WTC11 (cell line): ENCODE measurements around the gene ATP13A2. TPM values are rescaled to one million over a fixed set of nuclear protein-coding genes. Genes with fewer than 3 reads are reported as not detected.

Source experiments
- ATAC-seq: fragments of 200-7000 bp; cut with Tn5 transposase; 2 replicates; pipeline ENCODE4 v1.10.0; 2021; ENCODE audit warnings: mild to moderate bottlenecking, moderate library complexity
- CTCF ChIA-PET: fragments of 300-600 bp; sonication (Branson Sonifier 250); formaldehyde crosslinking; loops from one replicate; lab custom pipeline; 2021; ENCODE audit warnings: antibody characterized with exemption; lab: Charles Lee
- POLR2A ChIA-PET: fragments of 350-600 bp; sonication (Branson Sonifier 250); formaldehyde crosslinking; loops from one replicate; lab custom pipeline; 2021; ENCODE audit warnings: antibody characterized with exemption; lab: Charles Lee
- DNase-seq: peaks from one replicate; pipeline ENCODE4 v3.0.0; 2021; ENCODE audit warnings: low spot score
- H3K27ac Mint-ChIP-seq: 2 replicates; pipeline ENCODE4 v1.8.0; 2021; ENCODE audit warnings: mixed read lengths
- H3K27me3 Mint-ChIP-seq: 2 replicates; pipeline ENCODE4 v1.8.0; 2021; ENCODE audit warnings: low read depth, mild to moderate bottlenecking, moderate library complexity, mixed read lengths
- H3K36me3 Mint-ChIP-seq: 2 replicates; pipeline ENCODE4 v1.8.0; 2021; ENCODE audit warnings: mixed read lengths
- H3K4me1 Mint-ChIP-seq: 2 replicates; pipeline ENCODE4 v1.8.0; 2022; ENCODE audit warnings: mixed read lengths
- H3K4me3 Mint-ChIP-seq: 2 replicates; pipeline ENCODE4 v1.8.0; 2021; ENCODE audit warnings: mild to moderate bottlenecking, moderate library complexity, mixed read lengths
- H3K9me3 Mint-ChIP-seq: 2 replicates; pipeline ENCODE4 v1.8.0; 2021; ENCODE audit warnings: mixed read lengths
- ATF1 ChIP-seq: sonication (generic); formaldehyde crosslinking; IDR thresholded peaks from 2 replicates; pipeline ENCODE4 v1.8.1; 2023; ENCODE audit warnings: mild to moderate bottlenecking, moderate library complexity, missing genetic modification reagents
- ETV6 ChIP-seq: sonication (generic); formaldehyde crosslinking; IDR thresholded peaks from 2 replicates; pipeline ENCODE4 v1.8.1; 2022; ENCODE audit warnings: mild to moderate bottlenecking, missing genetic modification reagents
- MXD4 ChIP-seq: fragments of 250-450 bp; sonication (Bioruptor Pico); IDR thresholded peaks from 2 replicates; pipeline ENCODE4 v1.8.0; 2021; ENCODE audit warnings: mild to moderate bottlenecking, moderate library complexity, borderline replicate concordance
- NFATC4 ChIP-seq: fragments of 250-450 bp; sonication (Bioruptor Pico); IDR thresholded peaks from 2 replicates; pipeline ENCODE4 v1.9.0; 2021; ENCODE audit warnings: mild to moderate bottlenecking
- NR3C1 ChIP-seq: sonication (generic); formaldehyde crosslinking; conservative IDR thresholded peaks from 2 replicates; pipeline ENCODE4 v1.8.1; 2023; ENCODE audit warnings: low read depth, mild to moderate bottlenecking, missing genetic modification reagents
- SMAD4 ChIP-seq: sonication (generic); formaldehyde crosslinking; IDR thresholded peaks from 2 replicates; pipeline ENCODE4 v1.8.0; 2022; ENCODE audit warnings: mild to moderate bottlenecking, missing genetic modification reagents
- ZNF121 ChIP-seq: sonication (generic); formaldehyde crosslinking; IDR thresholded peaks from 2 replicates; pipeline ENCODE4 v1.8.0; 2023; ENCODE audit warnings: missing genetic modification reagents
- ZNF671 ChIP-seq: fragments of 250-450 bp; sonication (Bioruptor Pico); IDR thresholded peaks from 2 replicates; pipeline ENCODE4 v1.8.0; 2021; ENCODE audit warnings: mild to moderate bottlenecking
- total RNA-seq: library from RNA; stranded (reverse); gene quantifications from 3 replicates; pipeline ENCODE4 v1.2.3, GENCODE V29; 2021
- TF ChIP-seq, protein P1 (sequence below): sonication (generic); formaldehyde crosslinking; IDR thresholded peaks from 2 replicates; pipeline ENCODE4 v1.8.1; 2023; ENCODE audit warnings: mild to moderate bottlenecking, missing genetic modification reagents
- TF ChIP-seq, protein P2 (sequence below): fragments of 200-600 bp; IDR thresholded peaks from 2 replicates; pipeline ENCODE4 v1.8.0; 2022; ENCODE audit warnings: antibody characterized with exemption
- TF ChIP-seq, protein P3 (sequence below): sonication (generic); formaldehyde crosslinking; IDR thresholded peaks from 2 replicates; pipeline ENCODE4 v1.8.1; 2023; ENCODE audit warnings: mild to moderate bottlenecking, moderate library complexity, missing genetic modification reagents
- TF ChIP-seq, protein P4 (sequence below): sonication (generic); formaldehyde crosslinking; IDR thresholded peaks from 2 replicates; pipeline ENCODE4 v1.8.1; 2022; ENCODE audit warnings: mild to moderate bottlenecking, missing genetic modification reagents, moderate library complexity, borderline replicate concordance
- TF ChIP-seq, protein P5 (sequence below): sonication (generic); formaldehyde crosslinking; IDR thresholded peaks from 2 replicates; pipeline ENCODE4 v1.8.0; 2023; ENCODE audit warnings: mild to moderate bottlenecking, missing genetic modification reagents
- TF ChIP-seq, protein P6 (sequence below): sonication (generic); formaldehyde crosslinking; IDR thresholded peaks from 2 replicates; pipeline ENCODE4 v1.8.0; 2023; ENCODE audit warnings: missing genetic modification reagents, mild to moderate bottlenecking, borderline replicate concordance

Gene ATP13A2
- total RNA-seq, 1 experiment from 2014 or later, result 95.9 TPM

DNA sequence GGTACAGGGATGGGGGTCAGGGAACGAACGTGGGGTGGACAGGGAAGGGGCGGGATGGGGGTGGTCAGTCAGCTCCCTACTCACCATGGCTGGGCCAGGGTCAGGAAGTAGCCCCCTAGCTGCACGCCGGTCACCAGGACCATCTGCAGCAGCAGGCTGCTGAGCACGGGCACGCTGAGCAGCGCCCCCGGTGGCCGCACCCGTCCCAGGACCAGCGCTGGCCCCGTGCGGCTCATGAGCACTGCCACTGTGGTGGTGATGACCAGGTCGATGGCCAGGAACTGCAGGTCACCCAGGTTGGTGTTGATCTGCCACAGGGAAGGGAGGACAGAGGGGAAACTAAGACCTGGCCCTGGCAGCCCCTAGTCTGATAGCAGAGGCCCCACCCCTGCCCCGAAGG lies 24.8 kb downstream of the ATP13A2 start:
- Mint-ChIP-seq H3K4me1 (peaks cover 10% of the 10 kb centered on the region), H3K36me3 (no peaks in the 10 kb centered on the region), H3K4me3 (no peak overlapping the region), H3K27ac (no peak overlapping the region), H3K27me3 (no peaks in the 10 kb centered on the region), H3K9me3 (no peaks in the 10 kb centered on the region)
- peak; percentile 89 for ATAC-seq
- peak; percentile 83 for DNase-seq
- ChIA-PET CTCF (interaction anchor here (0.6 to 5.3 kb wide), 39 partner anchors 9 to 366 kb away, joined by 3 to 67 read pairs (median 5); partner anchors contain the start of genes CROCC and PADI2), POLR2A (interaction anchor here (1.0 kb wide), 1 partner anchor 22 kb away, joined by 3 read pairs; no protein-coding TSS in a partner anchor)
- TF ChIP-seq, protein P1, sequence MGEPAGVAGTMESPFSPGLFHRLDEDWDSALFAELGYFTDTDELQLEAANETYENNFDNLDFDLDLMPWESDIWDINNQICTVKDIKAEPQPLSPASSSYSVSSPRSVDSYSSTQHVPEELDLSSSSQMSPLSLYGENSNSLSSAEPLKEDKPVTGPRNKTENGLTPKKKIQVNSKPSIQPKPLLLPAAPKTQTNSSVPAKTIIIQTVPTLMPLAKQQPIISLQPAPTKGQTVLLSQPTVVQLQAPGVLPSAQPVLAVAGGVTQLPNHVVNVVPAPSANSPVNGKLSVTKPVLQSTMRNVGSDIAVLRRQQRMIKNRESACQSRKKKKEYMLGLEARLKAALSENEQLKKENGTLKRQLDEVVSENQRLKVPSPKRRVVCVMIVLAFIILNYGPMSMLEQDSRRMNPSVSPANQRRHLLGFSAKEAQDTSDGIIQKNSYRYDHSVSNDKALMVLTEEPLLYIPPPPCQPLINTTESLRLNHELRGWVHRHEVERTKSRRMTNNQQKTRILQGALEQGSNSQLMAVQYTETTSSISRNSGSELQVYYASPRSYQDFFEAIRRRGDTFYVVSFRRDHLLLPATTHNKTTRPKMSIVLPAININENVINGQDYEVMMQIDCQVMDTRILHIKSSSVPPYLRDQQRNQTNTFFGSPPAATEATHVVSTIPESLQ (CRISPR knock-in tag), result no peak
- TF ChIP-seq ATF1 (CRISPR knock-in tag), result no peak
- TF ChIP-seq, protein P2, sequence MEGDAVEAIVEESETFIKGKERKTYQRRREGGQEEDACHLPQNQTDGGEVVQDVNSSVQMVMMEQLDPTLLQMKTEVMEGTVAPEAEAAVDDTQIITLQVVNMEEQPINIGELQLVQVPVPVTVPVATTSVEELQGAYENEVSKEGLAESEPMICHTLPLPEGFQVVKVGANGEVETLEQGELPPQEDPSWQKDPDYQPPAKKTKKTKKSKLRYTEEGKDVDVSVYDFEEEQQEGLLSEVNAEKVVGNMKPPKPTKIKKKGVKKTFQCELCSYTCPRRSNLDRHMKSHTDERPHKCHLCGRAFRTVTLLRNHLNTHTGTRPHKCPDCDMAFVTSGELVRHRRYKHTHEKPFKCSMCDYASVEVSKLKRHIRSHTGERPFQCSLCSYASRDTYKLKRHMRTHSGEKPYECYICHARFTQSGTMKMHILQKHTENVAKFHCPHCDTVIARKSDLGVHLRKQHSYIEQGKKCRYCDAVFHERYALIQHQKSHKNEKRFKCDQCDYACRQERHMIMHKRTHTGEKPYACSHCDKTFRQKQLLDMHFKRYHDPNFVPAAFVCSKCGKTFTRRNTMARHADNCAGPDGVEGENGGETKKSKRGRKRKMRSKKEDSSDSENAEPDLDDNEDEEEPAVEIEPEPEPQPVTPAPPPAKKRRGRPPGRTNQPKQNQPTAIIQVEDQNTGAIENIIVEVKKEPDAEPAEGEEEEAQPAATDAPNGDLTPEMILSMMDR, result peak; percentile 76
- TF ChIP-seq, protein P3, sequence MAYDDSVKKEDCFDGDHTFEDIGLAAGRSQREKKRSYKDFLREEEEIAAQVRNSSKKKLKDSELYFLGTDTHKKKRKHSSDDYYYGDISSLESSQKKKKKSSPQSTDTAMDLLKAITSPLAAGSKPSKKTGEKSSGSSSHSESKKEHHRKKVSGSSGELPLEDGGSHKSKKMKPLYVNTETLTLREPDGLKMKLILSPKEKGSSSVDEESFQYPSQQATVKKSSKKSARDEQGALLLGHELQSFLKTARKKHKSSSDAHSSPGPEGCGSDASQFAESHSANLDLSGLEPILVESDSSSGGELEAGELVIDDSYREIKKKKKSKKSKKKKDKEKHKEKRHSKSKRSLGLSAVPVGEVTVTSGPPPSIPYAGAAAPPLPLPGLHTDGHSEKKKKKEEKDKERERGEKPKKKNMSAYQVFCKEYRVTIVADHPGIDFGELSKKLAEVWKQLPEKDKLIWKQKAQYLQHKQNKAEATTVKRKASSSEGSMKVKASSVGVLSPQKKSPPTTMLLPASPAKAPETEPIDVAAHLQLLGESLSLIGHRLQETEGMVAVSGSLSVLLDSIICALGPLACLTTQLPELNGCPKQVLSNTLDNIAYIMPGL (CRISPR knock-in tag), result 0 out of 2 replicates have a peak, but pooled peaks have one; percentile 36
- TF ChIP-seq ZNF121 (CRISPR knock-in tag), result 0 out of 2 replicates have a peak, but pooled peaks have one; percentile 26

DNA sequence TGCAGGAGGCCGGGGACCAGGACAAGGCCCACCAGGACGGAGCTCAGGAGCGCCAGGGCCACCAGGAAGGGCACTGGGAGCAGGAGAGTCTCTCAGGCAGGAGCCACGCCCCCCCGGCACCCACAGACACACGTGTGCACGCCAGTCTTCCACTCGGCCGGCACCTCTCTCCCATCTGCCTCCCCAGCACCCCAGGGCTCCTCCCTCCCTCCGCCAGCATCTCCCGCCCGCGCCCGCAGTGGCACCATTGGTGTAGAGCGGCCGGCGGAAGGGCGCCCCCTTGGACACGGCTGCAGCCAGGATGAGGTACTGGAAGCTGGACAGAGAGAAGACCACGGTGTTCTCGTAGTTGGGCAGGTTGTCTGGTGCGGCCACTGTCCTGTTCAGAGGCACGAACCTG lies 25.2 kb downstream of the ATP13A2 start:
- H3K4me1 Mint-ChIP-seq, result peaks cover 10% of the 10 kb centered on the region
- CTCF ChIA-PET, result interaction anchor here (0.5 to 5.3 kb wide), 40 partner anchors 8 to 1340 kb away, joined by 3 to 67 read pairs (median 5); partner anchors contain the start of genes CROCC and PADI2

DNA sequence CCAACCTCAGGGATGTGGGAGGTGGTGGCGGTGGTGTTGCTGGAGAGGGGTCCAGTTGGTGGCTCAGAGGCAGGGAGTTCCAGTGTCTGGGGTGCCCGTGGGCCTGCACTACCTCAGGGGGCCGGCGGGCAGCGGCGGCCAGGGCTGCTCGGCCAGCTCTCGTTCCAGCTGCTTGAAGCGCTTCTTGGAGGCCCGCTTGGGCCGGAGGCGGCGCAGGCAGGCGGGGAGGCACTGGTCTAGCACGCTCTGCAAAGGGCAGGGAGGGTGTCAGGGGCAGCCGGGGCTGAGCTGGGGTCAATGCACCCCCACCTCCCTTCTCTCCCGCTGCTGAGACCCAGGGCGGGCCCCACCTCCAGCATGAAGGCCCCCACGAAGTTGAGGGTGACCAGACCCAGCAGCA lies 25.6 kb downstream of the ATP13A2 start:
- no peaks in the 10 kb centered on the region; the same call in 1 of the 2 replicates for H3K27me3 Mint-ChIP-seq
- no peak overlapping the region for H3K27ac Mint-ChIP-seq
- CTCF ChIA-PET, result interaction anchor here (0.5 to 5.3 kb wide), 34 partner anchors 8 to 1340 kb away, joined by 3 to 67 read pairs (median 6); partner anchors contain the start of genes CROCC and PADI2
- H3K4me1 Mint-ChIP-seq, result peaks cover 14% of the 10 kb centered on the region
- POLR2A ChIA-PET, result no interaction called here
- no peaks in the 10 kb centered on the region for H3K9me3 Mint-ChIP-seq
- DNase-seq (no peak), ATAC-seq (no peak)
- no peaks in the 10 kb centered on the region for H3K36me3 Mint-ChIP-seq
- H3K4me3 Mint-ChIP-seq, result no peak overlapping the region
- no peak for TF ChIP-seq MXD4 (CRISPR knock-in tag)
- TF ChIP-seq, protein P4, sequence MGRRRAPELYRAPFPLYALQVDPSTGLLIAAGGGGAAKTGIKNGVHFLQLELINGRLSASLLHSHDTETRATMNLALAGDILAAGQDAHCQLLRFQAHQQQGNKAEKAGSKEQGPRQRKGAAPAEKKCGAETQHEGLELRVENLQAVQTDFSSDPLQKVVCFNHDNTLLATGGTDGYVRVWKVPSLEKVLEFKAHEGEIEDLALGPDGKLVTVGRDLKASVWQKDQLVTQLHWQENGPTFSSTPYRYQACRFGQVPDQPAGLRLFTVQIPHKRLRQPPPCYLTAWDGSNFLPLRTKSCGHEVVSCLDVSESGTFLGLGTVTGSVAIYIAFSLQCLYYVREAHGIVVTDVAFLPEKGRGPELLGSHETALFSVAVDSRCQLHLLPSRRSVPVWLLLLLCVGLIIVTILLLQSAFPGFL (CRISPR knock-in tag), result no peak
- TF ChIP-seq ZNF671, result no peak
- no peak for TF ChIP-seq NFATC4 (CRISPR knock-in tag)
- TF ChIP-seq NR3C1 (CRISPR knock-in tag), result no peak
- TF ChIP-seq, protein P5, sequence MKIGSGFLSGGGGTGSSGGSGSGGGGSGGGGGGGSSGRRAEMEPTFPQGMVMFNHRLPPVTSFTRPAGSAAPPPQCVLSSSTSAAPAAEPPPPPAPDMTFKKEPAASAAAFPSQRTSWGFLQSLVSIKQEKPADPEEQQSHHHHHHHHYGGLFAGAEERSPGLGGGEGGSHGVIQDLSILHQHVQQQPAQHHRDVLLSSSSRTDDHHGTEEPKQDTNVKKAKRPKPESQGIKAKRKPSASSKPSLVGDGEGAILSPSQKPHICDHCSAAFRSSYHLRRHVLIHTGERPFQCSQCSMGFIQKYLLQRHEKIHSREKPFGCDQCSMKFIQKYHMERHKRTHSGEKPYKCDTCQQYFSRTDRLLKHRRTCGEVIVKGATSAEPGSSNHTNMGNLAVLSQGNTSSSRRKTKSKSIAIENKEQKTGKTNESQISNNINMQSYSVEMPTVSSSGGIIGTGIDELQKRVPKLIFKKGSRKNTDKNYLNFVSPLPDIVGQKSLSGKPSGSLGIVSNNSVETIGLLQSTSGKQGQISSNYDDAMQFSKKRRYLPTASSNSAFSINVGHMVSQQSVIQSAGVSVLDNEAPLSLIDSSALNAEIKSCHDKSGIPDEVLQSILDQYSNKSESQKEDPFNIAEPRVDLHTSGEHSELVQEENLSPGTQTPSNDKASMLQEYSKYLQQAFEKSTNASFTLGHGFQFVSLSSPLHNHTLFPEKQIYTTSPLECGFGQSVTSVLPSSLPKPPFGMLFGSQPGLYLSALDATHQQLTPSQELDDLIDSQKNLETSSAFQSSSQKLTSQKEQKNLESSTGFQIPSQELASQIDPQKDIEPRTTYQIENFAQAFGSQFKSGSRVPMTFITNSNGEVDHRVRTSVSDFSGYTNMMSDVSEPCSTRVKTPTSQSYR, result no peak
- TF ChIP-seq, protein P6, sequence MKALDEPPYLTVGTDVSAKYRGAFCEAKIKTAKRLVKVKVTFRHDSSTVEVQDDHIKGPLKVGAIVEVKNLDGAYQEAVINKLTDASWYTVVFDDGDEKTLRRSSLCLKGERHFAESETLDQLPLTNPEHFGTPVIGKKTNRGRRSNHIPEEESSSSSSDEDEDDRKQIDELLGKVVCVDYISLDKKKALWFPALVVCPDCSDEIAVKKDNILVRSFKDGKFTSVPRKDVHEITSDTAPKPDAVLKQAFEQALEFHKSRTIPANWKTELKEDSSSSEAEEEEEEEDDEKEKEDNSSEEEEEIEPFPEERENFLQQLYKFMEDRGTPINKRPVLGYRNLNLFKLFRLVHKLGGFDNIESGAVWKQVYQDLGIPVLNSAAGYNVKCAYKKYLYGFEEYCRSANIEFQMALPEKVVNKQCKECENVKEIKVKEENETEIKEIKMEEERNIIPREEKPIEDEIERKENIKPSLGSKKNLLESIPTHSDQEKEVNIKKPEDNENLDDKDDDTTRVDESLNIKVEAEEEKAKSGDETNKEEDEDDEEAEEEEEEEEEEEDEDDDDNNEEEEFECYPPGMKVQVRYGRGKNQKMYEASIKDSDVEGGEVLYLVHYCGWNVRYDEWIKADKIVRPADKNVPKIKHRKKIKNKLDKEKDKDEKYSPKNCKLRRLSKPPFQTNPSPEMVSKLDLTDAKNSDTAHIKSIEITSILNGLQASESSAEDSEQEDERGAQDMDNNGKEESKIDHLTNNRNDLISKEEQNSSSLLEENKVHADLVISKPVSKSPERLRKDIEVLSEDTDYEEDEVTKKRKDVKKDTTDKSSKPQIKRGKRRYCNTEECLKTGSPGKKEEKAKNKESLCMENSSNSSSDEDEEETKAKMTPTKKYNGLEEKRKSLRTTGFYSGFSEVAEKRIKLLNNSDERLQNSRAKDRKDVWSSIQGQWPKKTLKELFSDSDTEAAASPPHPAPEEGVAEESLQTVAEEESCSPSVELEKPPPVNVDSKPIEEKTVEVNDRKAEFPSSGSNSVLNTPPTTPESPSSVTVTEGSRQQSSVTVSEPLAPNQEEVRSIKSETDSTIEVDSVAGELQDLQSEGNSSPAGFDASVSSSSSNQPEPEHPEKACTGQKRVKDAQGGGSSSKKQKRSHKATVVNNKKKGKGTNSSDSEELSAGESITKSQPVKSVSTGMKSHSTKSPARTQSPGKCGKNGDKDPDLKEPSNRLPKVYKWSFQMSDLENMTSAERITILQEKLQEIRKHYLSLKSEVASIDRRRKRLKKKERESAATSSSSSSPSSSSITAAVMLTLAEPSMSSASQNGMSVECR (CRISPR knock-in tag), result no peak

More for the DNA sequence above, 25.2 kb downstream of the ATP13A2 start:
- Mint-ChIP-seq H3K9me3 (no peaks in the 10 kb centered on the region), H3K36me3 (no peaks in the 10 kb centered on the region), H3K27me3 (no peaks in the 10 kb centered on the region; the same call in 1 of the 2 replicates), H3K27ac (no peak overlapping the region), H3K4me3 (no peak overlapping the region)
- POLR2A ChIA-PET, result interaction anchor here (1.0 kb wide), 1 partner anchor 22 kb away, joined by 3 read pairs; no protein-coding TSS in a partner anchor
- TF ChIP-seq SMAD4 (no peak), ETV6 (CRISPR knock-in tag) (no peak)
- DNase-seq, result no peak
- peak; percentile 26 for ATAC-seq
